Measurements from ENCODE around the gene TRIM25.

- TF ChIP-seq CTCF (IDR thresholded peaks at IDR 0.05) (no peak), TCF12 (IDR thresholded peaks at IDR 0.05) (no peak), EP300 (IDR thresholded peaks at IDR 0.05; ENCODE audit: borderline replicate concordance in 1 of 2, low read depth in 1 of 2, low read length in 1 of 2) (no peak), MXI1 (IDR thresholded peaks at IDR 0.05; ENCODE audit: low read depth, low read length) (no peak), ZBTB33 (IDR thresholded peaks at IDR 0.05; ENCODE audit: borderline replicate concordance, low read depth) (no peak), IRF3 (IDR thresholded peaks at IDR 0.05; ENCODE audit: low read depth, low read length) (no peak), SMC3 (IDR thresholded peaks at IDR 0.05; ENCODE audit: low read depth, low read length) (no peak)
Observed at GRCh38 chr17:56876766-56877179, 37.1 kb downstream of the TRIM25 start.
